Calu3 (cell line): ENCODE results near the gene SETMAR. TPM values are rescaled to one million over a fixed set of nuclear protein-coding genes. Genes with fewer than 3 reads are reported as not detected.
"Not testable (repeated sequence)": the region's sequence is repeated elsewhere in the genome, so short reads cannot be mapped to it uniquely, and the experiment has no call there.

ENCODE experiments used
- BruUV-seq: library from RNA; stranded (reverse); fragments of 400-500 nt; replicated peaks from 2 replicates; lab custom pipeline; 2021; lab: Mats Ljungman, UMichigan
- CTCF ChIA-PET: fragments of 300-600 bp; sonication (Branson Sonifier 250); formaldehyde crosslinking; loops from one replicate; lab custom pipeline; 2022; ENCODE audit warnings: antibody characterized with exemption; lab: Charles Lee
- DNase-seq: peaks from one replicate; pipeline ENCODE4 v3.0.0; 2022
- H3K27ac Mint-ChIP-seq: one replicate; pipeline ENCODE4 v1.8.0; 2022; ENCODE audit warnings: mixed read lengths; ENCODE audit not compliant: unreplicated experiment
- H3K27me3 Mint-ChIP-seq: one replicate; pipeline ENCODE4 v1.8.0; 2022; ENCODE audit warnings: mixed read lengths; ENCODE audit not compliant: unreplicated experiment
- H3K36me3 Mint-ChIP-seq: one replicate; pipeline ENCODE4 v1.8.0; 2022; ENCODE audit warnings: mild to moderate bottlenecking, moderate library complexity, mixed read lengths; ENCODE audit not compliant: insufficient read depth, unreplicated experiment
- H3K4me1 Mint-ChIP-seq: one replicate; pipeline ENCODE4 v1.8.0; 2022; ENCODE audit warnings: mild to moderate bottlenecking, low read depth, mixed read lengths; ENCODE audit not compliant: unreplicated experiment
- H3K4me3 Mint-ChIP-seq: one replicate; pipeline ENCODE4 v1.8.0; 2022; ENCODE audit warnings: mild to moderate bottlenecking, low read depth, moderate library complexity, mixed read lengths; ENCODE audit not compliant: unreplicated experiment
- H3K9me3 Mint-ChIP-seq: one replicate; pipeline ENCODE4 v1.8.0; 2022; ENCODE audit warnings: low read depth, mixed read lengths; ENCODE audit not compliant: unreplicated experiment
- CTCF ChIP-seq: fragments of 200-600 bp; IDR thresholded peaks from one replicate; pipeline ENCODE4 v1.8.0; 2022; ENCODE audit warnings: antibody characterized with exemption; ENCODE audit not compliant: unreplicated experiment
- intact Hi-C: fragments of 100-400 bp; cut with micrococcal nuclease; formaldehyde crosslinking; loops from one replicate; pipeline ENCODE4 v1.10.0; 2022; ENCODE audit not compliant: unreplicated experiment
- total RNA-seq: library from RNA; stranded (reverse); gene quantifications from 2 replicates; pipeline ENCODE4 v1.2.3, GENCODE V29; 2022

SETMAR gene
- total RNA-seq, 1 experiment from 2014 or later: 7.8 TPM

- TF ChIP-seq CTCF: no peak
- no peaks in the 10 kb centered on the region for H3K36me3 Mint-ChIP-seq
- DNase-seq: no peak
- BruUV-seq: no TSS peak
- no peaks in the 10 kb centered on the region for H3K27me3 Mint-ChIP-seq
- no peaks in the 10 kb centered on the region for H3K9me3 Mint-ChIP-seq
- H3K27ac Mint-ChIP-seq: no peak overlapping the region
- no peaks in the 10 kb centered on the region for H3K4me1 Mint-ChIP-seq
- H3K4me3 Mint-ChIP-seq: no peak overlapping the region
- intact Hi-C loops: no loop called here
- CTCF ChIA-PET: no interaction called here
Measured at GRCh38 chr3:4297486-4297885, 5.7 kb upstream of the SETMAR start.

- intact Hi-C loops: no loop called here
- Mint-ChIP-seq H3K27me3 (no peaks in the 10 kb centered on the region), H3K4me3 (peak overlapping the region; percentile 90), H3K27ac (peak overlapping the region; percentile 91), H3K36me3 (peaks cover 18% of the 10 kb centered on the region), H3K4me1 (no peaks in the 10 kb centered on the region), H3K9me3 (no peaks in the 10 kb centered on the region)
- no peak for TF ChIP-seq CTCF
- no TSS peak for BruUV-seq
- no peak for DNase-seq
- CTCF ChIA-PET: interaction anchor here (0.6 kb wide), 1 partner anchor 330 kb away, joined by 4 read pairs; no protein-coding TSS in a partner anchor
Measured at GRCh38 chr3:4302747-4303146, 422 bp upstream of the SETMAR start.

- H3K4me3 Mint-ChIP-seq, H3K27me3 Mint-ChIP-seq, H3K4me1 Mint-ChIP-seq, H3K27ac Mint-ChIP-seq, BruUV-seq, DNase-seq, intact Hi-C loops, H3K9me3 Mint-ChIP-seq: not testable (repeated sequence)
- peaks cover 18% of the 10 kb centered on the region for H3K36me3 Mint-ChIP-seq
- CTCF ChIA-PET: interaction anchor here (0.8 kb wide), 1 partner anchor 17 kb away, joined by 3 read pairs; no protein-coding TSS in a partner anchor
Measured at GRCh38 chr3:4305210-4305609, 2.0 kb downstream of the SETMAR start.

- CTCF ChIA-PET: no interaction called here
Measured at GRCh38 chr3:4306091-4306490, 2.9 kb downstream of the SETMAR start.

More at GRCh38 chr3:4306091-4306490, 2.9 kb downstream of the SETMAR start:
- Mint-ChIP-seq H3K9me3 (no peaks in the 10 kb centered on the region), H3K4me1 (no peaks in the 10 kb centered on the region), H3K27ac (no peak overlapping the region), H3K4me3 (no peak overlapping the region), H3K27me3 (no peaks in the 10 kb centered on the region), H3K36me3 (peaks cover 18% of the 10 kb centered on the region)
- intact Hi-C loops: no loop called here
- no TSS peak for BruUV-seq
- no peak for DNase-seq
- TF ChIP-seq CTCF: no peak
